ENCODE results near the gene FAM118A. TPM values are rescaled to one million over a fixed set of nuclear protein-coding genes. Genes with fewer than 3 reads are reported as not detected.

FAM118A gene
- total and polyA plus RNA-seq, 2 of the 8 experiments (the other 6 are each of a cell fraction or from before 2014, with no cell fraction given): 8.5 to 18.6 TPM

GRCh38 chr22:45334528-45334927, 24.8 kb downstream of the FAM118A start (continued):
- no peak for TF ChIP-seq KDM4A (IDR thresholded peaks at IDR 0.05; ENCODE audit: low read depth, low read length, severe bottlenecking)
